Endothelial cell (in vitro differentiated cells): ENCODE results near the gene HOXA10. TPM values are rescaled to one million over a fixed set of nuclear protein-coding genes. Genes with fewer than 3 reads are reported as not detected.

ENCODE experiments used
- DNase-seq: peaks from one replicate; pipeline ENCODE4 v3.0.0; 2021; ENCODE audit warnings: low spot score
- H3K27ac Mint-ChIP-seq: one replicate; pipeline ENCODE4 v1.8.0; 2021; ENCODE audit warnings: mixed read lengths, inconsistent platforms; ENCODE audit not compliant: unreplicated experiment
- H3K27me3 Mint-ChIP-seq: one replicate; pipeline ENCODE4 v1.8.0; 2021; ENCODE audit warnings: mild to moderate bottlenecking, moderate library complexity, mixed read lengths, inconsistent platforms; ENCODE audit not compliant: unreplicated experiment
- H3K36me3 Mint-ChIP-seq: one replicate; pipeline ENCODE4 v1.8.0; 2021; ENCODE audit warnings: mild to moderate bottlenecking, low read depth, mixed read lengths, inconsistent platforms; ENCODE audit not compliant: unreplicated experiment
- H3K4me1 Mint-ChIP-seq: one replicate; pipeline ENCODE4 v1.8.0; 2021; ENCODE audit warnings: mild to moderate bottlenecking, mixed read lengths, inconsistent platforms; ENCODE audit not compliant: unreplicated experiment
- H3K4me3 Mint-ChIP-seq: one replicate; pipeline ENCODE4 v1.8.0; 2021; ENCODE audit warnings: mild to moderate bottlenecking, mixed read lengths, inconsistent platforms; ENCODE audit not compliant: unreplicated experiment
- H3K9me3 Mint-ChIP-seq: one replicate; pipeline ENCODE4 v1.8.0; 2021; ENCODE audit warnings: mixed read lengths, inconsistent platforms; ENCODE audit not compliant: unreplicated experiment
- CTCF ChIP-seq: fragments of 200-600 bp; sonication (generic); IDR thresholded peaks from one replicate; pipeline ENCODE4 v1.5.0; 2021; ENCODE audit warnings: antibody characterized with exemption; ENCODE audit not compliant: unreplicated experiment
- total RNA-seq: library from RNA; stranded (reverse); fragmentation: NEBNext Ultra II Directional; extraction: Animal tissue kit (Norgen Biotek cat#: 25700); gene quantifications from one replicate; pipeline ENCODE4 v1.2.1, GENCODE V29; 2021; ENCODE audit not compliant: unreplicated experiment

The HOXA10 gene
- total RNA-seq, 1 donor from 2014 or later: not detected

- no peak for TF ChIP-seq CTCF
- Mint-ChIP-seq H3K36me3 (peaks cover 6% of the 10 kb centered on the region), H3K4me3 (no peak overlapping the region), H3K4me1 (peaks cover 17% of the 10 kb centered on the region), H3K9me3 (no peaks in the 10 kb centered on the region), H3K27me3 (peaks cover 42% of the 10 kb centered on the region), H3K27ac (no peak overlapping the region)
- no peak for DNase-seq
These were observed 19.9 kb upstream of the HOXA10 start for GRCh38 chr7:27194002-27194352.

GRCh38 chr7:27193335-27194001, 19.3 kb upstream of the HOXA10 start:
- H3K4me1 Mint-ChIP-seq: peaks cover 17% of the 10 kb centered on the region
- peaks cover 6% of the 10 kb centered on the region for H3K36me3 Mint-ChIP-seq
- no peak for TF ChIP-seq CTCF
- H3K4me3 Mint-ChIP-seq: no peak overlapping the region
- H3K9me3 Mint-ChIP-seq: no peaks in the 10 kb centered on the region
- no peak overlapping the region for H3K27ac Mint-ChIP-seq
- no peak for DNase-seq
- H3K27me3 Mint-ChIP-seq: peaks cover 45% of the 10 kb centered on the region

GRCh38 chr7:27192546-27193334, 18.6 kb upstream of the HOXA10 start:
- Mint-ChIP-seq H3K27me3 (peaks cover 43% of the 10 kb centered on the region), H3K36me3 (peaks cover 6% of the 10 kb centered on the region), H3K9me3 (no peaks in the 10 kb centered on the region), H3K4me3 (no peak overlapping the region), H3K4me1 (peaks cover 24% of the 10 kb centered on the region), H3K27ac (no peak overlapping the region)
- DNase-seq: no peak
- TF ChIP-seq CTCF: no peak

GRCh38 chr7:27191833-27192545, 17.9 kb upstream of the HOXA10 start:
- Mint-ChIP-seq H3K9me3 (no peaks in the 10 kb centered on the region), H3K4me1 (peaks cover 29% of the 10 kb centered on the region), H3K27ac (no peak overlapping the region), H3K36me3 (peaks cover 6% of the 10 kb centered on the region), H3K4me3 (peak overlapping the region; percentile 65), H3K27me3 (peaks cover 48% of the 10 kb centered on the region)
- DNase-seq: no peak
- TF ChIP-seq CTCF: no peak
